IPS DF 4.7 (cell line): ENCODE data around the gene VPS72.

Experiments used
- DNase-seq: peaks from one replicate; pipeline ENCODE4 v3.0.0-alpha.2; 2013; ENCODE audit warnings: low spot score; ENCODE audit errors: extremely low read depth

Gene VPS72

DNA sequence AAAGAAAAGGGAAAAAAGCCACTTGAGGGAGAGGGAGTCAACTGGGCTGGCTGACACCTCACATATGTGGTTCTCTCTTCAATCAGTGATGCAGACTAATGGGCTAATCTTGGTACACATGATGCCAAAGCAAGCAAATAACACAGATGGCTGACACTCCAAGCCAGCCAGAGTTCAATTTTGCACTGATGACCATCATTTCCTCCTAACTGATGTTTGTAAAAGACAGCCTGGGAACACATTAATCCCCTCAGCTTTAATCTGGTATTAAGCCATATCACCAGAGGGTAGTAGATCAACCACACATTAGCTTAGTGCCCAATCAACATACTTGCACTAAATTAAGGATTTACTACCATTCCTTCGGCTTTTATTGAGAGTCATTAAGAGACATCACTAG lies 2.8 kb downstream of the VPS72 start:
- no peak for DNase-seq

DNA sequence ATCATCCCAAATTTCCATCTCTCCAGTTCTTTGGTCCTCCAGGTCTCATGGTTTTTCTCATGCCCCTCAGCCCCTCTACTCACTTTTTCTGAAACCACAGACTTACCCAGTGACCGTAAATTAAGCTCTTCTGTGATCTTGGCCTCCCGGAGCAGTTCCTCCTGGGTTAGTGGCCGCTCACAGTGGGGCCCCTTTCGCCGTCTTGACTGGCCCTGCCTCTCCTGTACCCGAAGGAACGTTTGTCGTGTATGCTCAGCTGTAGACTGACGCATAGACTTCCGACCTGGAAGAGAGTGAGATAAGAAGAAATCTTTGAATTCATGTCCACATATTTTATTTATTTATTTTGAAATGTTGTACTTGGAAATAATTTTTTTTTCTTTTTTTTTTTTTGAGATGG lies 5.8 kb downstream of the VPS72 start:
- DNase-seq: no peak

DNA sequence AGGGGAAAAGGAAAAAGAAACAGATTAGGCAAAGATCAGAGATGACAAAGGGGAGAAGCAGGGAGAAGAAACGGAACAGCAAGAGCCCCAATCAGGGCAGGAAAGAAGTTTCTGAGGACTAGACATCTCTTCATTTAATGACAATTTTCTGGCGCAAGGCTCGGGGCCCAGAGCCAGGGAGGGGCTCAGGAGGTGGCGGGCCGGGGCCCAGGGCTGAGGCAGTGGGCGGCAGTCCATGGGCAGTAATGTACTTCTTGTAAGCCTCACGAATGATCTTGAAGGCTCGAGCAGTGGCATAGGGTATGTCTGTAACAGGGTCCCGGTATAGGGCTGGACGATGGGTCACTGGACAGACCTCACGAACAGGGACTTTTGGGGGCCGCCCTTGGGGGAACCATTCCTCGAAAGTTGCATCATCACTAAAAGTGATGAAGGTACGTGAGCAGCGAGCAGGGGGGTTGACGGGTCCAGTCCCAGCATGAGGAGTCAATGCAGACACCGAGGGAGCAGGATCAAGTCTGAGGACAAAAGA lies 13.4 kb downstream of the VPS72 start:
- DNase-seq: no peak

DNA sequence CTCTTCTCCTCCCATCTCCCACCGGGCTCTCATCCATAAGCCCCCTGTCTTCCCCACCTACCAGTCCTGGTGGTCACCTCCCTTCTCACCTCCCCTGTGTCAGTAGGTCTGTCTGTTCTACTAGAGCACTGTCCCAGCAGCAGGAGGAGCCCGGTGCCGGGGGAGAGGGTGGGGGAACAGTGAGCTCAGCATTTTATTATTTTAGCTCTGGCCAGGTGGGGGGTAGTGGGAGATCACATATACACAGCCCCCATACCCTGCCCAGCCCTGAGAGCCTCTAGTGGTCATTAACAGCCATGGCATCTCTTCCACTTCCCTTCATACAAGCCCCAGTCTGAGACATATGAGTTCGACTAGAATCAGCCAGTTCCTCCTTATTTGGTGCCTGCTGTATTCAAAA lies 14.1 kb downstream of the VPS72 start, which contains the start of gene TMOD4:
Gene TMOD4 (minus strand): TSS at position 119 of the 400 bp plus-strand sequence. CDS start 1,106 bp downstream, outside the sequence.
- no peak for DNase-seq

DNA sequence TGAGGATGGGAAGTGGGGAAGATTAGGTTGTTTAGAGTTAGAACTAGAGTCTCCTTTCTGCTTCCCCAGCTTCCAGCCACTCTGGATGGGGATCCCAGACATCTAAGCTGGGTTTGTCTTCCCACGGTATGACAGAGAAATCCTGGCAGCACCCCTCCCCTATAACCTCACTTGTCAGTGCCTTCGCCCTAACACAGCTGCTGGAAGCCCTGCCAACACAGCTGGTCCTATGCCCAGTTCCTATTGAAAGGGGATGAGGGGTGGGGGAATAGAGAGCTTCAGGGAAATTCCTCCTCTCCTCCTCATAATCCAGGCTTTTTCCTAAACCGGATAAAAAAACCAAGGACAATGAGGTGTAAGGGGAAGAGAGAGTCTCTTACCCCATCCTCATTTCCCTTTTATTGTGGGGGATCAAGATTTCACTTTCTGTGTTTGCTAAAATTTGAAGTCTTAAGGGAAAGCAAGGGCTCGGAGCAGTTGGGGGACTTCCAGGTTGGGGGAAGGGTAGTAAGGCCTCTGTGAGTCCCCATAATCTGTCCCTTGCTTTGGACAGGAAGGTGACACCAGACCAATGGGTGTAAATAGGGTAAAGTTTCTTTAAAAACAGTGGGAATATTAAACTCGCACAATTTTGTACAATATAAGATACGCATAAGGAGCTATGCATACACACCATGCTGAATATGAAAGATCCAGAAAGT lies 14.8 kb downstream of the VPS72 start:
- DNase-seq: no peak

DNA sequence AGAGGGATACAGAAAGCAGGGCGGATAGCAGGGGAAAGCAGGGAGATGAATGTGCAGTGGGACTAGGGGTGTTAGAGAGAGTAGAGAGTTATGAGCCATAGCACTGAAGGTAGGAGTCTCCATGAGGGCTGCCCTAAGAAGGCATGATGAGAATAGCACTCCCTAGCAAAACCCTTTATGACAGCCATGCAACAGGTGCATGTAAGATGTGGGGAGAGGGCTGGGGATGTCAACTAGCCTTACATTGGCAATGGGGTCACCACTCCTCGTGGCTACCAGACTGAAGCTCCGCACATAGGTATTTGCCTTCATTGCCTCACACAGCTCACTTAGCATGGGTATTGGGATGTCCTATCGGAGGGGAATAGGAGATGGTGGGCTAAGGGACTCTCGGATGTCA lies 18.8 kb downstream of the VPS72 start:
- DNase-seq: no peak

DNA sequence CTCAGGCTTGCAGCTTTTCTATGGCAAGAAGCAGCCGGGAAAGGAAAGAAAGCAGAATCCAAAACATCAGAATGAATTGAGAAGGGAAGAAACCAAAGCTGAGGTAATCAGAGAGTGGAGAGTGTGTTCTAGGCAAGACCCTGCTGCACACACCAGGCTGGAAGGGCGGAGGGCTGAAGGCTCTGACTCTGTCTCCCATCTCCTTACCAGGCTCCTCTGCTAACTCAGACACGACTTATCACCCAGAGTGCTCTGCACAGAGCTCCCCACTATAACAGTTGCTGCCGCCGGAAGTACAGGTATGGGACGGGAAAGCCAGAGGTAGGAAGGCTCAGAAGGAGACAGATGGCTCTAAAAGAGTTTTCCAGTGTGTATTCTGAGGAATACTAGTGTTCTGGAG lies 22.9 kb downstream of the VPS72 start:
- DNase-seq: no peak

DNA sequence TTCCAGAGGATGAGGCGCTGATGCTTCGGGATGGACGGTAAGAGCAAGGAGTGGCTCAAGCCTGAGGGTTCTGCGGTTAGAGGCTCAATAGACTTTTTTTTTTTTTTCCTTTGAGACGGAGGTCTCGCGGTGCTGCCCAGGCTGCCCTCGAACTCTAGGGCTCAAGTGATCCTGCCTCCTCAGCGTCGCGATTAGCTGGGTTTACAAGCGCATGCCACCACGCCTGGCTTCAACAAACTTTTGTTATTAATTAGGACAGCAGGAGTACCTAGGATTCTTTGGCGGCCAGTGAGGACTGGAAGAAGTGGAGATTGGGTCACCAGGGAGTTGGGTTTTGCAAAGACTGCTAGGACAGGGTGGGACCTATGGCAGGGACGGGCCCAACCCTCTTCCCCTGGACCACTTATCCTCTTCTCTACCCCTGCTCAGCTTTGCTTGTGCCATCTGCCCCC lies 23.5 kb downstream of the VPS72 start:
- no peak for DNase-seq

DNA sequence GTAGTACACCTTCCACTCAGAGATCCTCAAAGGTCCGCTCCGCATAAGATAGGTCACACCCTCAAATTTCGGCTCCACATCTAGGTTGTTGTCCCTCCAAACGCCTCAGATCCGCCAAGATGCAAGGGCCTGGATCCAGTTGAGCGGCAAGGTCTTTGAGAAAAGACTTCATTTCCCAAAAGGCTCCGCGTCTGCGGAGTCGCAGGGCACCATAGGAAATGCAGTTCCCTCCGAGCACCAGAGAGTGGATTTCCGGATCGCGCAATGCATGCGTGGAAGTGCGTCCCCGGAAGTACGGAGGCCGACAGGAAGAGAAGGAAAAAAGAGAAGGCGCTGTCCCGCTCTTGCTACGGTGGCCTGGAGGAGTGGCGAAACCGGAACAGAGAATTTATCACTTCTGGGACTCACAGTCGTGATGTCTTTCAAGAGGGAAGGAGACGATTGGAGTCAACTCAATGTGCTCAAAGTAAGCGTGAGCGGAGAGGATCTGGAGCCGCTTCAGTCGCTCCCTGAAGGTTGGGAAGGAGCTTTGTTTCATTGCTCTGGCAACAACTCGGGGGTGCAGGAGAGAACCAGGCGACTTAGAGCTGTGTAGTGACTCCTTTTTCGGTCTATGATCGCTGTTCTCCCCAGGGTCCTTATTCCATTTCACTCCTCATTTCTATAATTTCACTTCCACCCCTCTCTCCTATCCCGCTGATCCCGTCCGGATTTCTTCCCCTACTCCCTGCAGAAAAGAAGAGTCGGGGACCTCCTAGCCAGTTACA lies 24.1 kb downstream of the VPS72 start, which contains the start of the genes LYSMD1 and SCNM1:
Gene LYSMD1 (minus strand): TSS at position 165 of the 767 bp plus-strand sequence. CDS start 644 bp downstream, outside the sequence.
Gene SCNM1 (plus strand): TSS at position 407 of the 767 bp plus-strand sequence. CDS start 9 bp downstream, at position 416.
- DNase-seq: peak; percentile 95

DNA sequence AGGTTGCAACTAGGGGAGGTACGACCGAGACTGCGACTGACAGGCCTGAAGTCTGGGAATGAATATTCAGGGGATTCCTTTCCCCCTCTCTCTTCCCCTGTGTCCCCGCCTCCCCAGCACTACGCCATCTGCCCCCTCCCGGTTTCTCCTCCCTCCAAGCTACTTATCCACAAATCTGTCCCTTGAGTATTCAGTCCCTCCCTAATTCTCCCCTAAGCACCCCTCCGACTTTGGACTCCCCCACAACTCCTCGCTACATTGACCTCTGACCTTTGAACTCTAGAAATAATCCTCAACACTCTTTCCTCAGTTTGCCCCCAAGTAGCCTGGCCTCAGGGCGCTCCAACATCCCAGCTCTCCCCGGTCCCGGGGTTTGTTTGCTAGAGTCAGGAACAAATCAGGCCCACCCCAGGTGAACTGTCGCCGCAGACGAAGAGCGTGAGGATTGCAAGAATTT lies 24.7 kb downstream of the VPS72 start:
- no peak for DNase-seq

DNA sequence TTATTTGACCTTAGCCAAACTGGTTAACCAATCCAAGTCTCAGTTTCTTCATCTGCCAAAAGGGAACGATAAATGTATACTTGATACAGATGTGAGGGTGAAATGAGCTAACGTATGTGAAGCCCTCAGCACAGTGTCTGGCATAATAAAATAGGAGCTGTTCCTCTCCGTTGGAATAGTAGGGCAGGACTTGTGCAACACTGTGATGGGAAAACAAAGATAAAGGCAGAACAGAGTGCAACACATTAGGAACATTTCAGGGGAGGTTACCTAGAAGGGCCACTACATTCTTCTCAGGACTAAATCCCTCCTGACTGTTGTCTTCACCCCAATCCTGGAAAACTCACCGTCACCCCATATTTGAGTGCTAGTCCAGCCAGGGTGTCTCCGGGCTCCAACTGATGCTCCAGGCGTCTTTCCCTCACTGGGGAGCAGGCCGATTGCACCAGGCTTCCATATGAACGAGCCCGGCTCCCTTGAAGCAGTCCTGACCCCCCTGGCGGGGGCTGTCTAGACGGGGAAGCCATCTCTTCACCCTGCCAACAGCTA lies 25.2 kb downstream of the VPS72 start:
- DNase-seq: no peak

DNA sequence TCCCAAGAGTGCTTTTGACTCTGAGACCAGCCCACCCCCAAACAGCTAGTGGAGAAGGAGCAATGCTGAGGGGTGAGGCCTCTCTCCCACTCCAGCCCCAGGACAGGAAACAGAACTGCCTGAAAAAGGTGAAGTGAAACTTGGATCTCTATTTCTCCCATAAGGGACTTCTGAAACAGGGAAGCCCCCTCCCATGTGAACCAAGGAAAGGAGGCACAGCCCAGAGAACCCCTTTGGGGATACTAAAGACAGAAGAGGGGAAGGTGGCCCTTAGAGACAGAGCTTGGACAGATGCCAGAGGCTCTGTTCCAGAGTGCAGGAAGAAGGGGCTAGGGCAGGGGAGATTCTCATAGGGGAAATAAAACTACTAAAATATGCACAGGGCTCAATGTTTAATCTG lies 30.6 kb downstream of the VPS72 start:
- no peak for DNase-seq

DNA sequence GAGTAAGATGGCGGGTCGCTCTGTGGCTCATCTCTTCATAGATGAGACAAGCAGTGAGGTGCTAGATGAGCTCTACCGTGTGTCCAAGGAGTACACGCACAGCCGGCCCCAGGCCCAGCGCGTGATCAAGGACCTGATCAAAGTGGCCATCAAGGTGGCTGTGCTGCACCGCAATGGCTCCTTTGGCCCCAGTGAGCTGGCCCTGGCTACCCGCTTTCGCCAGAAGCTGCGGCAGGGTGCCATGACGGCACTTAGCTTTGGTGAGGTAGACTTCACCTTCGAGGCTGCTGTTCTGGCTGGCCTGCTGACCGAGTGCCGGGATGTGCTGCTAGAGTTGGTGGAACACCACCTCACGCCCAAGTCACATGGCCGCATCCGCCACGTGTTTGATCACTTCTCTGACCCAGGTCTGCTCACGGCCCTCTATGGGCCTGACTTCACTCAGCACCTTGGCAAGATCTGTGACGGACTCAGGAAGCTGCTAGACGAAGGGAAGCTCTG lies 31.2 kb downstream of the VPS72 start:
- DNase-seq: no peak

DNA sequence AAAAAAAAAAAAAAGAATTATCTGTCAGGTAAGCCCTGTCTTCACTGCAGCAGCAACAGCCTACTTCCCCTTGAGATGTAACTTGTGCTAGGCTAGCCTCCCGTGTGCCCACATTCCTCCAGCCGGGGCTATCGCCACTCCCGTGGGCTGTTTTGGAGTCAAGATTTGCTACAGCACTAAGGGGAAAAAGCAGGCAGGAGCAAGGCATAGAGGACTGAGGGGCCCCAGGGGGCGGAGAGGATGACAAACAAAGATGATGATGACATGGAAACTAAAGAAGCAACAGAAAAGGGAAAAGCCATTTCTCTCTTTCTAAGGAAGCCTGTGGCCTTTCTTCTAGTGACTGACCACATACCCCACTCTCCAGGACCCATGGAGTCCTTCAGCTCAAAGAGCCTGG lies 31.7 kb downstream of the VPS72 start:
- DNase-seq: no peak

DNA sequence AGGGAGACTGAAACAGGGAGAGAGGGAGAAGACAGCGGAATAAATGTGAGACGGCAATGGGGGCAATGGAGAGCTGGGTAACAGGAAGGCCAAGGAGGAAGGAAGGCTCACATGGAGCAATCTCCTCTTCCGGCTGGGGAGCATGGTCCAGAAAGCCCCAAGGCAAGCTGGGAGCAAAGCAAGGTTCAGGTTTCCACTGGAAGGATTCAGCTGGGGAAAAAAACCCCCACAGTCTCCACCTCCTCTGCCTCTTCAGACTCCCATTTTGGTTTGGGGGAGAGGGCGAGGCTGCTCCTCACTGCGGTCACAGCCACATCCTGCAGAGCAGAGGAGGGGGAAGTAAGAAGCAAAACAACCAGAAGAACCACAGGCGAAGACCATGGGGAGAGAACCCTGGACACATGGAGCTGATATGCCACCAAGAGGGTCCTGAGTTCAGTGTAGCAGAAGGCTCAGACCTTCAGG lies 32.9 kb downstream of the VPS72 start:
- no peak for DNase-seq

DNA sequence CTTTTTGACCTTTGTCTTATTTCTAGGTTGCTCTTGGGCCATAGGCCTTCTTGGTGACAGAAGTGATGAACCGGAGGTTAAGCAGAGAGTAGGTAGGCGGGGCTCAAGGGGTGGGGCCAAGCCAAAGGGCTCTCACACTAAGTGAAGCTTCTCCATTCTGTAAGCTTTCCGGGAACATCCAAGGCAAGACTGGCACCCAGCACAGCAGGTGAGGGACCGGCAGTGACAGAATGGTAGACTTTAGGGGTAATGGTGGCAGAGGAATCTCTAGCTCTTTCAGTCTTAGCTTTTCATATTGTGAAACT lies 33.5 kb downstream of the VPS72 start, which contains the start of gene TNFAIP8L2:
Gene TNFAIP8L2 (plus strand): TSS at position 135 of the 305 bp plus-strand sequence. CDS start 2,049 bp downstream, outside the sequence.
- DNase-seq: no peak

DNA sequence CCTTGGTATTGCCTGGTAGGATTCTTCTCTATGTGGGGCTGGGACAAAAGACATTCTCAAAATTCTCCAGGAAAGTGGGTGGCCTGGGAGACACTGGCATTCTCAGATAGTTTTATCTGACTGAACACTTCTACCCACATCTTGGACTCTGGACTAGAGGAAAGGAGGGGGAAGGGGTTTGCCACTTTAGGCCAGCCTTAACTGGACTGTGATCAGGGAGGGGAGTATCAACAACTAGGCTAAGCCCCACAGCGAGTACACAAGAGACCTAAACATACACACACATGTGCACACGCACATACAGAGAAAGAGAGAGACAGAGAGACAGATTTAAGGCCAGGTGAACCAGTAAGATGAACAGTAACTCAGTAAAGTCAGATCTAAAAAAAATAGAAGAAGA lies 42.3 kb downstream of the VPS72 start:
- no peak for DNase-seq

DNA sequence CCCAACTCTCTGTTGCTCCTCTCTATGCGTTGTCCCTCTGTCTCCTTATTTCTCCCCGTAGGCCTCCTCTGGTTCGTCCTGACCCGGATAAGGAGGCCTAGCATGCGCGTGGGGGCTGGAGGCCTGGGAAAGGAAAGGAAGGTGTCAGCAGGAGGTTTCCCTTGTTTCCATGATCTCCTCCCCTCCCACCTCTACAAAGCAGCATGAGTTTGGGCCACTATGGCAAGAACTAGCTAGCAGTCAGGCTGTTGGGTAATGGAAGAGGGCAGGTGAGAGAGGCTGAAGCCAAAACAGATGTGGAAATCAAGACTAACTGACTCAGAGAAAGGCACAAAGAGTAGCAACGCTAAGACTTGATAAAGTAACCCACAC lies 42.9 kb downstream of the VPS72 start:
- no peak for DNase-seq

DNA sequence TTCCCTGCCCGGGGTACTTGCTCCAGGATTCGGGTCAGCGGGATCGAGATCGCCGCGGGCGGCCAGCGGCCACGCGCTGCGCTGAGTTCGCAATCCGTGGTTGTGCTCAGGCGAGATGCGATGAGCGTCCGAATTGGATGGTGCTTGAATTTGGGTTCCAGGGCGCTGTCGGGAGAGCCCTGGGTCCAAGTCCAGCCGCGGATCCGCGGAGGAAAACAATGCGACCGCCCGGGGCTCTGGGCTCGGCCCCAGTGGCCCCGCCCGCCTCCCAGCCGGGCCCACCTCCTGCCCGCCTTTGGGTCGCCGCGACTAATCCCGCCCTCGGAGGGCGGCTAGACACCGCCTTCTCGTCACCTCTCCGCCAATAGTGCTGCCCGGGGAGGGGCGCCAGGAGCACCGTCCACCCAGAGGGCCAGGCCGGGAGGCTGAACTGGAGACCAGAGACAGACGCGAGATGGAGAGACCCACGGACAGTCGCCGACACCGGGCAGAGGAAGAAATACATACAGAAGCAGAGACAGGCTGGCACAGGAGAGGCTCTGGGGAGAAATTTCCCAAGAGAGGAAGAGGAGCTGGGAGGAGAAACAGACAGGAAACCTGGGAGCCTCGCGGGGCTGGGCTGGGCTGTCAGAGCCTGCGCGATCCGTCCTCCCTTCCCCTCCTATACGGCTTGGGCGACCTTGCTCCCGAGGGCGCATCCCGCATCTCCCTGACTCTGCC lies 43.4 kb downstream of the VPS72 start, which contains the start of gene SEMA6C:
Gene SEMA6C (minus strand): TSS at position 220 of the 720 bp plus-strand sequence. CDS start 4,010 bp downstream, outside the sequence.
- no peak for DNase-seq

DNA sequence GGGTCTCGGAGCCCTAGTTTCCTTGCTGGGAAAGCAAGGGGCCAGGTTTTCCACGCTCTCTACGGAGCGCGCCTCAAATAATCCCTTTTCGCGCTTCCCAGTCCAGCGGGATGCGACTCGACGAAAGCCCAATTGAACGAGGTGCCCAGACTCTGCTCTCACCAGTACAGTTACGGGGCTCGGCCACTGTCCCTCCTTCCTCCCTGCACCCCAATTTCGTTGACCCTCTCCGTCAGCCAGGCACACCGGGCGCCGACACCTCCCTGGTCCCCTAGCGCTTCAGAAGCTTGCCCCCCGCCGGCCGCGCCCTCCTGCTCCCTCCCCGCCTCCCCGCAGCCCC lies 44.0 kb downstream of the VPS72 start:
- DNase-seq: no peak
